HG02970 (cell line): ENCODE data around the gene DNM3.

Source experiments
- ATAC-seq: cut with Tn5 transposase; IDR thresholded peaks from one replicate; pipeline ENCODE4 v1.9.1; 2021; ENCODE audit warnings: mild to moderate bottlenecking, moderate library complexity, moderate number of reproducible peaks; ENCODE audit not compliant: unreplicated experiment, low FRiP score

Gene DNM3

GRCh38 chr1:171966426-171967220 lies 125.3 kb downstream of the DNM3 start:
- no peak for ATAC-seq

- ATAC-seq: no peak
Measured at GRCh38 chr1:171969226-171969625, 127.9 kb downstream of the DNM3 start.

GRCh38 chr1:171969813-171970212 lies 128.5 kb downstream of the DNM3 start:
- no peak for ATAC-seq

GRCh38 chr1:171972846-171973245 lies 131.5 kb downstream of the DNM3 start:
- ATAC-seq: no peak

GRCh38 chr1:171973421-171973820 lies 132.1 kb downstream of the DNM3 start:
- ATAC-seq: no peak

GRCh38 chr1:171981303-171981702 lies 140.0 kb downstream of the DNM3 start:
- no peak for ATAC-seq

DNA sequence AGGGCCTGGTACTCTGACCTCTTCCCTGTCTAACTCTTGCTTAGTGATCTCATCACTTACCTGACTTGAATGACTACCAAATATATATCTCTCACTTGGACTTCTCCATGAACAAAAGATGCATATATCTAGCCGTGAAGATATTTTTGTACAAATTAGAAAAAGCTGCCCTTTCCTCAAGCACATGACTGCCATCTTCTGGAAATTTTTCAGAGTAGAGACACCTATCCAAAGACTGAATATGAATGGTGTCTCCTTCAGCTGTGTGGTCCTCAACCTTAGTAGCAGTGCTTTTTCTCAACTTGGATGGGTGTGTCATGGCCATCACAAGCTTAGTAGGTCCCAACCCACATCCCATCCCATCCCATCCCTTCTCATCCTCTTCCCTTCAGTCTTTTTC lies 142.3 kb downstream of the DNM3 start:
- ATAC-seq: no peak

GRCh38 chr1:171984262-171984661 lies 143.0 kb downstream of the DNM3 start:
- ATAC-seq: no peak

GRCh38 chr1:171984850-171985485 lies 143.7 kb downstream of the DNM3 start:
- ATAC-seq: no peak

- ATAC-seq: no peak
Measured at GRCh38 chr1:171985639-171986038, 144.3 kb downstream of the DNM3 start.

DNA sequence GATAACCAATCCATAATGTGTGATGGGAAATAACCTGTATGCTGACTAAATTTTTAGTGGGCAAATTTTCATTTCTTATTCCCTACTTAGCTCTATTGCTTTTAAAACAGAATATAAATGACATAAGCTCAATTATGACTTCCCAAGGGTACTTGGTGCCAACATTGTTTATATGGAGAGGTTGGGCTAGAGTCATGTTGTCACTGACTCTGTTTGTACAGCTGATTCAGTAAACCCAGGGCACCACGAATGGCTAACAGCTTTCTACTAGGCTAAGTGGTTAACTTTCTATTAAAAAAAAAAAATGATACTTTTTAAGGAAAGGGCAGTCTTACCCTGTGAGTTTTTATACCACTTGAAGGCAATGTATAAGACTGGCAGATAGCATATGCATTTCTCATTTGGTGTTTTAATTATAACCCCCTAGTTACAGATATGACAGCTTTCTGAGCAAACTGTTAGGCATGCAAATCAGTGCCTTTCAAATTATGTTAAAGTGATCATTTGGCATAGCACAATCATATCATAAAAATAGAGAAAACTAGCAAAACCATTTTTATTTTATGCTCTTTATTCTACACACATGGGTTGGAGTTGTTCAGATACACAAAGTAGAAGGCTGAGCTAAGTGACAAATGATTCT lies 147.1 kb downstream of the DNM3 start:
- ATAC-seq: no peak

DNA sequence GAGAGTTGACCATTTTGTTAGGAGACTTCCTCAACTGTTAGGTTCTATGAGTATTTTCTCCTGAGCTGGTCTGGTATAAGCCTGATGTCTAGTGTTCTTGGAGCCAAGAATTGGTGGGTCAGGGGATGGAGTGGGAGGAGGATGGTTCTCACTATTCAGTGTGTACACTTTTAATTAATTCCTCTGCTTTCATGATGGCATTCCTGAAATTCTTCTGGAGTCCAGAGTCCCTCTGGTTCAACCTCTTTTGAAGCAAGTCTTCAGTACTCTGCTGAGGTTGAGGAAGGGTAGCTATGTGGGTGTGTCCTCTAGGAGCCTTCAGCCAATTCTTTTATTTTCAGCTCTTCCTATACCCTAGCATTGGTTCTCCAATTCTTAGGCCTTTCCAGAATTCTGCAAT lies 149.1 kb downstream of the DNM3 start:
- no peak for ATAC-seq

- no peak for ATAC-seq
Measured at GRCh38 chr1:171994293-171994692, 153.0 kb downstream of the DNM3 start.

GRCh38 chr1:171995573-171995972 lies 154.3 kb downstream of the DNM3 start:
- ATAC-seq: no peak

- no peak for ATAC-seq
Measured at GRCh38 chr1:171997936-171998335, 156.6 kb downstream of the DNM3 start.

DNA sequence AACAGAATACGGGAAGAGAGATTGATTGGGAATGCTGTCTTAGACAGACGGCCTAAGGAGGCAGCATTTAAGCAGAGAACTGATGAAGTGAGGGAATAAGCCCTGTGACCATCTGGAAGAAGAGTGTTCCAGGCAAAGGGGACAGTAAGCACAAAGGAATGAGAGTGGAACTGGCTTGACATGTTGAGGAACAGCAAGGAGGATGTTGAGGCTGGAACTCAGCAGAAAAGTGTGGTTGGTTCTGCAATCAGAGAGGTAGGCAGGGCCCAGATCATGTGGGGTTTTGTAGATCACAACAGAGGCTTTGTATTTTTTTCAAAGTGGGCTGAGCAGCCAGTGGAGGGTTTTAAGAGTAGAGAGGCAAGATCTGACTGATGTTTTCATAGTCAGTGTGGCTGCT lies 157.4 kb downstream of the DNM3 start:
- no peak for ATAC-seq

DNA sequence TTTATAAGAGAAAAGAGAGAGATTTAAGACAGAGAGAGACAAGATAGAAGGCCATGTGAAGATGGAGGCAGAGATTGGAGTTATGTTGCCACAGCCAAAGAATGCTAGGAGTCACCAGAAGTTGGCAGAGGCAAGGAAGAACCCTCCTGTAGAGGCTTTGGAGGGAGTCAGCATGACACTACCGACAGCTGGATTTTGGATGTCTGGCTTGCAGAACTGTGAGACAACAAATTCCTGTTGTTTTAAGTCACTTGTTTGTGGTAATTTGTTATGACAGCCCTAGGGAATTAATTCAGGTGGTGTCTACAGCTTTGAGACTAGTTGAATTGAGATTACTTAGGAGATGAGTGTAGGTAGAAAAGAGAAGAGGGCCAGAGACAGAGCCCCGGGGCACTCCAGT lies 158.5 kb downstream of the DNM3 start:
- ATAC-seq: no peak

GRCh38 chr1:172001288-172001687 lies 160.0 kb downstream of the DNM3 start:
- no peak for ATAC-seq

GRCh38 chr1:172002725-172003345 lies 161.5 kb downstream of the DNM3 start:
- no peak for ATAC-seq

DNA sequence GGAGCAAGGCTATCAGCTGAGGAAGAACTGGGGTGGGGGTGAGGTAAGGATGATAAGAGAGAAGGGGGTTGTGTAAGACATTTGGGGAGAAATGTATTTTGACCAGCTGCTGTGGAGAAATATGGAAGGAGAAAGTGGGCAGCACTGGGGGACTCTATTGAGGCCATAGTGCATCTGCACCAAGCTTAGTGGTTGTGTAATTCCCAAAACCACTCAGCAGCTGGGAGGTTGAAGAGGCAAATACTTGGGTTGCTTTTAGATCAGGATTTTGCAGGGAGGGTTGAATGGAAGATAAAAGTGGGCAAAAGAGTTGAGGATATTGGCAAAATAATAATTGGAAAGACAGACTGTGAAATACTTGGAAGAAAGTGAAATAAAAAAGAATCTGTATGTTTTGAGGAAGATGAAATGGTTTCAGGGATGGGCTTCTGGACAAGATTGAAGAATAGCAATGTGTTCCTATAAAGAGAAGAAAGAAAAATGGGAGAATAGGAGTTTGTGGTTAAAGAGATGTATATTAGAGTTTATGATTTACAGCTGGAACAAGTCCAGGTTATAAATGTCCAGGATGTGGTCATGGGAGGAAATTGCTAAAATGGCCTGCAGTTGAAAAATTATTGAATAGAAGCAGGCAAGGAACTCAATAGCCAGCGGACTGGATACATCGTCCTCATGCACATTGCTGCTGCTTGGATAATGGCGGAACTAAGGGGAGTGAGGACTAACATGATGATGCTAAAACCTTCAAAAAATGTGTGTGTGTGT lies 162.7 kb downstream of the DNM3 start:
- no peak for ATAC-seq
